ENCODE results near the gene CDH13.

Gene CDH13

GRCh38 chr16:83681381-83681956, 1054.7 kb downstream of the CDH13 start:
- TF ChIP-seq CTCF (IDR thresholded peaks at IDR 0.05; ENCODE audit: low read depth, low read length) = no peak
- no peak overlapping the region for H3K4me3 ChIP-seq (ENCODE audit: low read depth, low read length)

GRCh38 chr16:83682116-83682867, 1055.5 kb downstream of the CDH13 start:
- TF ChIP-seq CTCF (IDR thresholded peaks at IDR 0.05; ENCODE audit: low read depth, low read length) = no peak

GRCh38 chr16:83682868-83683235, 1056.1 kb downstream of the CDH13 start:
- no peak for TF ChIP-seq CTCF (IDR thresholded peaks at IDR 0.05; ENCODE audit: low read depth, low read length)
- H3K4me3 ChIP-seq (ENCODE audit: low read depth, low read length) = no peak overlapping the region

More at GRCh38 chr16:83682116-83682867, 1055.5 kb downstream of the CDH13 start:
- H3K4me3 ChIP-seq (ENCODE audit: low read depth, low read length) = no peak overlapping the region

GRCh38 chr16:83685615-83686165, 1058.9 kb downstream of the CDH13 start:
- no peak for TF ChIP-seq CTCF (IDR thresholded peaks at IDR 0.05; ENCODE audit: low read depth, low read length)

GRCh38 chr16:83686726-83687125, 1060.0 kb downstream of the CDH13 start:
- no peak overlapping the region for H3K4me3 ChIP-seq (ENCODE audit: low read depth, low read length)
- TF ChIP-seq CTCF (IDR thresholded peaks at IDR 0.05; ENCODE audit: low read depth, low read length) = no peak

More at GRCh38 chr16:83685615-83686165, 1058.9 kb downstream of the CDH13 start:
- H3K4me3 ChIP-seq (ENCODE audit: low read depth, low read length) = no peak overlapping the region

GRCh38 chr16:83689385-83689831, 1062.6 kb downstream of the CDH13 start:
- TF ChIP-seq CTCF (IDR thresholded peaks at IDR 0.05; ENCODE audit: low read depth, low read length) = no peak
- H3K4me3 ChIP-seq (ENCODE audit: low read depth, low read length) = no peak overlapping the region

- no peak overlapping the region for H3K4me3 ChIP-seq (ENCODE audit: low read depth, low read length)
- no peak for TF ChIP-seq CTCF (IDR thresholded peaks at IDR 0.05; ENCODE audit: low read depth, low read length)
Observed at GRCh38 chr16:83692224-83692623, 1065.5 kb downstream of the CDH13 start.
